Progenitor cell of endocrine pancreas (in vitro differentiated cells): Measurements from ENCODE around the gene AKIRIN2. TPM values are rescaled to one million over a fixed set of nuclear protein-coding genes. Genes with fewer than 3 reads are reported as not detected.

Source experiments
- DNase-seq: peaks from one replicate; pipeline ENCODE4 v3.0.0; 2021; ENCODE audit warnings: low spot score; ENCODE audit not compliant: unreplicated experiment
- H3K27ac Mint-ChIP-seq: 2 replicates; pipeline ENCODE4 v1.8.0; 2021; ENCODE audit warnings: mild to moderate bottlenecking, moderate library complexity, mixed read lengths
- H3K27me3 Mint-ChIP-seq: 2 replicates; pipeline ENCODE4 v1.8.0; 2021; ENCODE audit warnings: mixed read lengths
- H3K36me3 Mint-ChIP-seq: 2 replicates; pipeline ENCODE4 v1.8.0; 2022; ENCODE audit warnings: mixed read lengths; ENCODE audit not compliant: insufficient read depth
- H3K4me1 Mint-ChIP-seq: 2 replicates; pipeline ENCODE4 v1.8.0; 2021; ENCODE audit warnings: low read depth, mixed read lengths
- H3K4me3 Mint-ChIP-seq: 2 replicates; pipeline ENCODE4 v1.8.0; 2021; ENCODE audit warnings: low read depth, mild to moderate bottlenecking, moderate library complexity, mixed read lengths
- H3K9me3 Mint-ChIP-seq: 2 replicates; pipeline ENCODE4 v1.8.0; 2021; ENCODE audit warnings: low read depth, mixed read lengths
- total RNA-seq: library from RNA; stranded (reverse); gene quantifications from 2 replicates; pipeline ENCODE4 v1.2.1, GENCODE V29; 2021
- TF ChIP-seq, protein P1 (sequence below): fragments of 200-600 bp; sonication (generic); IDR thresholded peaks from one replicate; pipeline ENCODE4 v1.5.0; 2021; ENCODE audit warnings: antibody characterized with exemption, mild to moderate bottlenecking; ENCODE audit not compliant: unreplicated experiment

Gene AKIRIN2
- total RNA-seq, 1 donor from 2014 or later = 86.3 TPM

GRCh38 chr6:87723170-87724078 lies 21.4 kb upstream of the AKIRIN2 start:
- peaks cover under 1% of the 10 kb centered on the region for H3K27me3 Mint-ChIP-seq
- no peaks in the 10 kb centered on the region for H3K36me3 Mint-ChIP-seq
- no peak overlapping the region for H3K4me3 Mint-ChIP-seq
- H3K27ac Mint-ChIP-seq = peak overlapping the region; percentile 76
- no peak for DNase-seq
- peaks cover 8% of the 10 kb centered on the region for H3K4me1 Mint-ChIP-seq
- H3K9me3 Mint-ChIP-seq = no peaks in the 10 kb centered on the region
- TF ChIP-seq, protein P1, sequence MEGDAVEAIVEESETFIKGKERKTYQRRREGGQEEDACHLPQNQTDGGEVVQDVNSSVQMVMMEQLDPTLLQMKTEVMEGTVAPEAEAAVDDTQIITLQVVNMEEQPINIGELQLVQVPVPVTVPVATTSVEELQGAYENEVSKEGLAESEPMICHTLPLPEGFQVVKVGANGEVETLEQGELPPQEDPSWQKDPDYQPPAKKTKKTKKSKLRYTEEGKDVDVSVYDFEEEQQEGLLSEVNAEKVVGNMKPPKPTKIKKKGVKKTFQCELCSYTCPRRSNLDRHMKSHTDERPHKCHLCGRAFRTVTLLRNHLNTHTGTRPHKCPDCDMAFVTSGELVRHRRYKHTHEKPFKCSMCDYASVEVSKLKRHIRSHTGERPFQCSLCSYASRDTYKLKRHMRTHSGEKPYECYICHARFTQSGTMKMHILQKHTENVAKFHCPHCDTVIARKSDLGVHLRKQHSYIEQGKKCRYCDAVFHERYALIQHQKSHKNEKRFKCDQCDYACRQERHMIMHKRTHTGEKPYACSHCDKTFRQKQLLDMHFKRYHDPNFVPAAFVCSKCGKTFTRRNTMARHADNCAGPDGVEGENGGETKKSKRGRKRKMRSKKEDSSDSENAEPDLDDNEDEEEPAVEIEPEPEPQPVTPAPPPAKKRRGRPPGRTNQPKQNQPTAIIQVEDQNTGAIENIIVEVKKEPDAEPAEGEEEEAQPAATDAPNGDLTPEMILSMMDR = no peak

DNA sequence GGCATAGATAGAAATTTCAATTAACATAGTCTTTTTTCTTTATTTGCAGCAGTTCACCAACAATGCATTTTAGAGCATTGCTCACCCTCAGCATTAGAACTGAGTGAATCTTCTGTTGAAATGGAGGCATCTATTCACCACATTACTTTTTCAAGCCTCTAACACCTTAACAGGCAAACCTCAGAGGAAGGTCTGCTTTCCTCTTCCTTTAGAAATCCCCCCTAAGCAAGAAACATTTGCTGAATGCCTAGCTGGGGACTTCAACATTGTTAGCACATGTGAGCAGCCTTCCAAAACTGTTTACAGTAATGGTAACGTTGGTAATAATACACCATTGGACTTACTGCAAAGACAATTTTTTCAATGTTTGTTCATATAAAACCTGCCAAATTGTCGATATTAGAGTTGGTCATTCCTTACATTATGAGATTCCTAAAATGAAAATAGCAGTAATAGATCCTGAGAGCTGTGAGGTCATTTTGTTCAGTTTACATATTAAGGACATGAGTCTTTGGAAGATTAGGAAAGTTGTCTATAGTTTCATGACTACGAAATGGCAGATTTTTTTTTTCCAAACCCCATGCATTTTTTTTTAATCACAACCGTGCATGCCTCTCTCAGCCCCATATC lies 20.6 kb upstream of the AKIRIN2 start:
- no peaks in the 10 kb centered on the region for H3K36me3 Mint-ChIP-seq
- no peaks in the 10 kb centered on the region for H3K27me3 Mint-ChIP-seq
- TF ChIP-seq, protein P1 = no peak
- no peak for DNase-seq
- H3K4me1 Mint-ChIP-seq = peaks cover 8% of the 10 kb centered on the region
- peak overlapping the region; percentile 76 for H3K27ac Mint-ChIP-seq
- H3K4me3 Mint-ChIP-seq = no peak overlapping the region
- H3K9me3 Mint-ChIP-seq = no peaks in the 10 kb centered on the region

GRCh38 chr6:87721311-87721710 lies 19.3 kb upstream of the AKIRIN2 start:
- Mint-ChIP-seq H3K27ac (no peak overlapping the region), H3K4me3 (no peak overlapping the region)

GRCh38 chr6:87718662-87719433 lies 16.8 kb upstream of the AKIRIN2 start:
- Mint-ChIP-seq H3K27ac (no peak overlapping the region), H3K27me3 (no peaks in the 10 kb centered on the region), H3K36me3 (no peaks in the 10 kb centered on the region), H3K4me1 (peaks cover 8% of the 10 kb centered on the region), H3K4me3 (no peak overlapping the region), H3K9me3 (no peaks in the 10 kb centered on the region)
- TF ChIP-seq, protein P1 = no peak
- DNase-seq = no peak

More at GRCh38 chr6:87721311-87721710, 19.3 kb upstream of the AKIRIN2 start:
- no peak for DNase-seq
- TF ChIP-seq, protein P1 = no peak
- H3K36me3 Mint-ChIP-seq = no peaks in the 10 kb centered on the region
- H3K9me3 Mint-ChIP-seq = no peaks in the 10 kb centered on the region
- no peaks in the 10 kb centered on the region for H3K27me3 Mint-ChIP-seq
- peaks cover 8% of the 10 kb centered on the region for H3K4me1 Mint-ChIP-seq

DNA sequence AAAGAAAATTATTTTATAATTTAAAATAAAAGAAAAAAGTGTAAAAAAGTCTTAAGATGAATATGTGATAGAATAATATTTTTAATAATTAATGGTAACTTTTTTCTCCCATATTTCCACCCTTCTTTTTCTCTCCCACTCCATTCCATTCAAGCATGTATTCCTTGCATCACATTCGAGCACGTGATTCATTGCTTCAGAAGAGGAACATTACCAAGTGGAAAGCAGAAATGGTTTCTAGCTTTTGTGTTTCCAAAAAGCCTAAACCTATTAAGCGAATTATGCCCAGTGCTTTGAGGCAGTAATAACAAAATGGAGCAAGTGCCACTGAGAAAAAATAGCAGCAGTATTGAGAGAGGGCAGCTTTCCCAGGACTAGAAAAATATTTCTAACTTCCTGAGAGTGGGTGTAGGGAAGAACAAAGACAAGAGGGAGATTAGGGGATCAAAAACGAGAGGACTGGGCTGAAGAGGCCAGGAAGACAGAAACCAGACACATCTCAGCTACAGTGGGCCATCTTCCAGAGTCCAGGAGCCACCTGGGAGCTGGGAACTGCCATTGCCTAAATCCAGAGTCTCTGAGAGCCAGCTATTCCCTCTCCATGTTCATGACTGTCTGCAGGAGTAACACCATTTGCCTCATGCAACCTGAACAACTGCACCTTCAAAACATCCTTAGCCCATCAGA lies 15.0 kb upstream of the AKIRIN2 start:
- H3K4me3 Mint-ChIP-seq = no peak overlapping the region
- H3K9me3 Mint-ChIP-seq = no peaks in the 10 kb centered on the region
- no peak for DNase-seq
- TF ChIP-seq, protein P1 = no peak
- H3K27me3 Mint-ChIP-seq = no peaks in the 10 kb centered on the region
- H3K4me1 Mint-ChIP-seq = no peaks in the 10 kb centered on the region
- no peaks in the 10 kb centered on the region for H3K36me3 Mint-ChIP-seq
- no peak overlapping the region for H3K27ac Mint-ChIP-seq
